Panc1 (cell line): ENCODE results near the gene NUP50. TPM values are rescaled to one million over a fixed set of nuclear protein-coding genes. Genes with fewer than 3 reads are reported as not detected.

Experiments used
- ATAC-seq: fragments of 200-7000 bp; cut with Tn5 transposase; 2 replicates; pipeline ENCODE4 v1.9.1; 2020; ENCODE audit warnings: mild to moderate bottlenecking, moderate library complexity
- BruUV-seq: library from RNA; stranded (reverse); fragments of 400-500 nt; replicated peaks from 2 replicates; lab custom pipeline; 2021; lab: Mats Ljungman, UMichigan
- CTCF ChIA-PET: fragments of 300-600 bp; sonication (Branson Sonifier 250); formaldehyde crosslinking; loops from one replicate; lab custom pipeline; 2022; ENCODE audit warnings: antibody characterized with exemption; lab: Charles Lee
- POLR2A ChIA-PET: fragments of 300-600 bp; sonication (Branson Sonifier 250); formaldehyde crosslinking; loops from one replicate; lab custom pipeline; 2022; ENCODE audit warnings: antibody characterized with exemption; lab: Charles Lee
- DNase-seq: peaks from one replicate; pipeline ENCODE4 v3.0.0-alpha.2; 2010; ENCODE audit warnings: low read depth, low spot score
- H3K27ac ChIP-seq: 2 replicates; pipeline ENCODE4 v1.5.1; 2011; ENCODE audit warnings: mild to moderate bottlenecking, low read length, inconsistent platforms
- H3K27me3 ChIP-seq: fragments of 200-500 bp; sonication (Bioruptor generic); 2 replicates; pipeline ENCODE4 v1.6.0; 2014; ENCODE audit warnings: low read length, inconsistent platforms; ENCODE audit not compliant: control insufficient read depth, insufficient read depth
- H3K36me3 ChIP-seq: fragments of 200-500 bp; sonication (Bioruptor generic); 2 replicates; pipeline ENCODE4 v1.5.1; 2014; ENCODE audit warnings: inconsistent platforms, mild to moderate bottlenecking, low read length, moderate library complexity; ENCODE audit not compliant: control insufficient read depth, insufficient read depth
- H3K4me1 ChIP-seq: 2 replicates; pipeline ENCODE4 v1.5.1; 2011; ENCODE audit warnings: inconsistent platforms, mild to moderate bottlenecking, low read length, moderate library complexity; ENCODE audit not compliant: control insufficient read depth, insufficient read depth
- H3K4me3 ChIP-seq, 2 experiments: 2 replicates each; pipeline ENCODE4 v1.5.1; 2011 to 2012; ENCODE audit warnings: low read depth in 2 of 2, low read length in 2 of 2, mild to moderate bottlenecking in 2 of 2, inconsistent platforms in 1 of 2, moderate library complexity in 1 of 2
- H3K9me3 ChIP-seq: fragments of 200-500 bp; sonication (Bioruptor generic); 2 replicates; pipeline ENCODE4 v1.5.1; 2014; ENCODE audit warnings: low read depth, mild to moderate bottlenecking, inconsistent platforms, low read length, moderate library complexity; ENCODE audit not compliant: control insufficient read depth, insufficient read depth
- CTCF ChIP-seq: fragments of 450-650 bp; IDR thresholded peaks from 2 replicates; pipeline ENCODE4 v1.5.1; 2017; ENCODE audit warnings: mild to moderate bottlenecking
- POLR2AphosphoS5 ChIP-seq: IDR thresholded peaks from 2 replicates; pipeline ENCODE4 v1.6.1; 2012; ENCODE audit warnings: mild to moderate bottlenecking, low read depth, low read length, moderate library complexity
- REST ChIP-seq, 2 experiments: IDR thresholded peaks; 2 replicates each; pipeline ENCODE4 v1.6.1; 2011 to 2012; ENCODE audit warnings: low read depth in 2 of 2, control low read depth in 1 of 2, low read length in 1 of 2, mild to moderate bottlenecking in 1 of 2, moderate library complexity in 1 of 2; ENCODE audit not compliant: insufficient read depth in 1 of 2
- SIN3A ChIP-seq: IDR thresholded peaks from 2 replicates; pipeline ENCODE4 v1.6.1; 2012; ENCODE audit warnings: low read depth, mild to moderate bottlenecking, low read length, moderate library complexity, borderline replicate concordance; ENCODE audit not compliant: insufficient read depth
- TCF7L2 ChIP-seq: IDR thresholded peaks from 2 replicates; pipeline ENCODE4 v1.6.1; 2011; ENCODE audit warnings: mild to moderate bottlenecking, low read depth, low read length, inconsistent platforms
- in situ Hi-C: cut with HindIII; loops from 2 replicates; pipeline ENCODE4 v1.10.0; 2016; ENCODE audit warnings: low sequenced_read_pairs, low pct_unique_long_range_greater_than_20kb
- intact Hi-C: fragments of 100-400 bp; cut with micrococcal nuclease; formaldehyde crosslinking; loops from one replicate; pipeline ENCODE4 v1.10.0; 2022; ENCODE audit not compliant: unreplicated experiment
- total RNA-seq: library from RNA; stranded (reverse); gene quantifications from one replicate; pipeline ENCODE4 v1.2.1, GENCODE V29; 2021; ENCODE audit not compliant: unreplicated experiment

NUP50 gene
- total RNA-seq, 1 experiment from 2014 or later = 52.1 TPM

GRCh38 chr22:45195616-45196015 lies 31.9 kb downstream of the NUP50 start:
- CTCF ChIA-PET = no interaction called here
- H3K9me3 ChIP-seq = no peaks in the 10 kb centered on the region
- no peaks in the 10 kb centered on the region for H3K4me1 ChIP-seq
- H3K36me3 ChIP-seq = no peaks in the 10 kb centered on the region
- H3K4me3 ChIP-seq = no peak overlapping the region
- TF ChIP-seq POLR2AphosphoS5 (no peak), REST (IDR thresholded peaks at IDR 0.05; ENCODE audit: insufficient read depth in 1 of 2, low read depth in 2 of 2, low read length in 1 of 2) (no peak), SIN3A (no peak), CTCF (no peak), TCF7L2 (no peak)
- no peak overlapping the region for H3K27ac ChIP-seq
- BruUV-seq = no TSS peak
- intact Hi-C loops = no loop called here
- in situ Hi-C loops = no loop called here
- POLR2A ChIA-PET = interaction anchor here (0.6 kb wide), 1 partner anchor 453 kb away, joined by 3 read pairs; no protein-coding TSS in a partner anchor
- H3K27me3 ChIP-seq = no peaks in the 10 kb centered on the region
- no peak for DNase-seq
- no peak for ATAC-seq

DNA sequence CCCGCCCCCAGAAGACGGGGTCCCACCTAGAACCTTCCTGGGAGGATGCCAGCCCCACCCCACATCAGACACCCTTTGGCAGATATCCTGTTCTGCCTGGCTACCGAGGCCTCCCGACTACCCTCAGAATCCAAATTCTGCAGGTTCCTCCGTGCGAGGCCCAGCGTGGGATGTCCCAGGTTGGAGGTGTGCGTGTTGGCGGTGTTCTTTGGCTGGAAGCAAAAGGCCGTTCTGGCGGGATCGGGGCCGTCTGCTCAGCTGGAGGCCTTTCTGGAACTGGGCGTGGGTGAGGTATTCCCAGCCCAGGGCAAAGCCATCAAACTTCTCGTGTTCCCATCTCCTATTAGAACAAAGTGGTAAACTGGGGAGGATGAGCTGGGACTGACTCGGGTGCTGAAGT lies 32.6 kb downstream of the NUP50 start:
- TF ChIP-seq SIN3A (no peak), REST (IDR thresholded peaks at IDR 0.05; ENCODE audit: insufficient read depth in 1 of 2, low read depth in 2 of 2, low read length in 1 of 2) (no peak), CTCF (no peak)
- Histone ChIP-seq H3K36me3 (no peaks in the 10 kb centered on the region), H3K4me1 (peaks cover 1% of the 10 kb centered on the region; the same call in 1 of the 2 replicates), H3K27me3 (no peaks in the 10 kb centered on the region), H3K27ac (no peak overlapping the region), H3K4me3 (no peak overlapping the region), H3K9me3 (no peaks in the 10 kb centered on the region)
- ATAC-seq (no peak), DNase-seq (no peak)
- in situ Hi-C loops (no loop called here), intact Hi-C loops (no loop called here)
- POLR2A ChIA-PET = no interaction called here
- no TSS peak for BruUV-seq
- CTCF ChIA-PET = no interaction called here
